Gastroesophageal sphincter (tissue), 3 donors: ENCODE measurements around the gene SWAP70.

ENCODE experiments used
- CTCF ChIP-seq, 4 experiments: fragments of 200-600 bp in 2 of 4; fragments of 450-650 bp in 2 of 4; sonication (generic) in 1 of 4; IDR thresholded peaks; one replicate each; pipeline ENCODE4 v1.5.1; 2017 to 2019; ENCODE audit warnings: antibody characterized with exemption in 4 of 4, mild to moderate bottlenecking in 2 of 4, moderate library complexity in 2 of 4
- POLR2A ChIP-seq, 2 donors: fragments of 450-650 bp; IDR thresholded peaks; one replicate each; pipeline ENCODE4 v1.6.1; 2017; ENCODE audit warnings: antibody characterized with exemption in 2 of 2, mild to moderate bottlenecking in 2 of 2, moderate library complexity in 1 of 2
- POLR2AphosphoS5 ChIP-seq: sonication (generic); formaldehyde crosslinking; IDR thresholded peaks from one replicate; pipeline ENCODE4 v1.6.1; 2017; ENCODE audit warnings: antibody characterized with exemption

GRCh38 chr11:9717719-9718118, 53.8 kb downstream of the SWAP70 start:
- TF ChIP-seq CTCF (IDR thresholded peaks at IDR 0.05) (no peak), POLR2A (IDR thresholded peaks at IDR 0.05) (no peak), POLR2AphosphoS5 (no peak)
